ENCODE measurements around the gene CNGA1.

The CNGA1 gene

DNA sequence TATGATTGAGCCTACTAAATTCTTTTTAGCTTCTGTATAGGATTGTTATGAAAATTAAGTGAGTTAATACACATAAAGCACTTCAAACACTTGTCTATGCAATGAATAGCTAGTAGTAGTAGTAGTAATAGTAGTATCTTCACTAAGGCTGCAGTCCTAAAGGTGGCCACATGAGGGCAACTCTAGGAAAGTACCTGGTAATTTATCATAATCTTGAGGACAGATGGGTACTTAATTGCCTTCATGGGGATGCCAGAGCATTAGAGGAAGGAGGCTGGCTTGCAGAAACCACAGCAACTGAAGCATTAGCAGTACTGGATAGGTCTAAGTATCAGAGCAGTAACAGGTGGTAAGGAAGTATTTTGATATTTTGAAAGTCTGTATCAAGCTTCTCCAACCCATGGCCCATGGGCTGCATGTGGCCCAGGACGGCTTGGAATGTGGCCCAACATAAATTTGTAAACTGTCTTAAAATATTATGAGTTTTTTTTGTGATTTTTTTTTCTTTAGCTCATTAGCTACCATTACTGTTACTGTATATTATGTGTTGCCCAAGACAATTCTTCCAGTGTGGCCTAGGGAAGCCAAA, 17.4 kb upstream of the CNGA1 start:
- DNase-seq (ENCODE audit: extremely low spot score), result no peak
- ChIA-PET CTCF (interaction anchor here (0.8 to 8.5 kb wide), 16 partner anchors 9 to 179 kb away, joined by 3 to 172 read pairs (median 5); no protein-coding TSS in a partner anchor), POLR2A (no interaction called here)
- TF ChIP-seq, protein P1, sequence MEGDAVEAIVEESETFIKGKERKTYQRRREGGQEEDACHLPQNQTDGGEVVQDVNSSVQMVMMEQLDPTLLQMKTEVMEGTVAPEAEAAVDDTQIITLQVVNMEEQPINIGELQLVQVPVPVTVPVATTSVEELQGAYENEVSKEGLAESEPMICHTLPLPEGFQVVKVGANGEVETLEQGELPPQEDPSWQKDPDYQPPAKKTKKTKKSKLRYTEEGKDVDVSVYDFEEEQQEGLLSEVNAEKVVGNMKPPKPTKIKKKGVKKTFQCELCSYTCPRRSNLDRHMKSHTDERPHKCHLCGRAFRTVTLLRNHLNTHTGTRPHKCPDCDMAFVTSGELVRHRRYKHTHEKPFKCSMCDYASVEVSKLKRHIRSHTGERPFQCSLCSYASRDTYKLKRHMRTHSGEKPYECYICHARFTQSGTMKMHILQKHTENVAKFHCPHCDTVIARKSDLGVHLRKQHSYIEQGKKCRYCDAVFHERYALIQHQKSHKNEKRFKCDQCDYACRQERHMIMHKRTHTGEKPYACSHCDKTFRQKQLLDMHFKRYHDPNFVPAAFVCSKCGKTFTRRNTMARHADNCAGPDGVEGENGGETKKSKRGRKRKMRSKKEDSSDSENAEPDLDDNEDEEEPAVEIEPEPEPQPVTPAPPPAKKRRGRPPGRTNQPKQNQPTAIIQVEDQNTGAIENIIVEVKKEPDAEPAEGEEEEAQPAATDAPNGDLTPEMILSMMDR (IDR thresholded peaks at IDR 0.05; ENCODE audit: control extremely low read depth, extremely low read depth, low read depth, missing control alignments), result peak; percentile 48

DNA sequence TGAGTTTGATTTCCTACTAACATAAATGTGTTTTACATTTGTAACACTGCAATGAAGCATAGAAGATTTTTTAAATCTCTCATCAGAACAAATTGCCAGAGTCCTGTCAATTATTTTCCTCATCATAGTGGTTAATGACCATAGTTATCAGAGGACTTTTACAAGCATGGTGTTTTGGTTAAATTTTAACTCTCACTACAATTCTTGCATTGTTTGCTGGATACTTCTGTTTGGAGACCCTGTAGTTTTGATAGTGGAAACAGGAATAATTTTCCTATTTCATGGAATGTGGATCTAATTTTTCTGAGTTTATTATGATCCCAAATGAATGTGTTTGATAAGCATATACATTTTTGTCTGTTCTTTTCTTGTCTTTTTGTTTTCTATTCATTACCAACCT, 16.9 kb upstream of the CNGA1 start:
- ChIA-PET CTCF (interaction anchor here (0.8 to 8.5 kb wide), 13 partner anchors 9 to 179 kb away, joined by 3 to 172 read pairs (median 8); no protein-coding TSS in a partner anchor), POLR2A (no interaction called here)
- TF ChIP-seq, protein P1 (IDR thresholded peaks at IDR 0.05; ENCODE audit: control extremely low read depth, extremely low read depth, low read depth, missing control alignments), result no peak
- no peak for DNase-seq (ENCODE audit: extremely low spot score)

DNA sequence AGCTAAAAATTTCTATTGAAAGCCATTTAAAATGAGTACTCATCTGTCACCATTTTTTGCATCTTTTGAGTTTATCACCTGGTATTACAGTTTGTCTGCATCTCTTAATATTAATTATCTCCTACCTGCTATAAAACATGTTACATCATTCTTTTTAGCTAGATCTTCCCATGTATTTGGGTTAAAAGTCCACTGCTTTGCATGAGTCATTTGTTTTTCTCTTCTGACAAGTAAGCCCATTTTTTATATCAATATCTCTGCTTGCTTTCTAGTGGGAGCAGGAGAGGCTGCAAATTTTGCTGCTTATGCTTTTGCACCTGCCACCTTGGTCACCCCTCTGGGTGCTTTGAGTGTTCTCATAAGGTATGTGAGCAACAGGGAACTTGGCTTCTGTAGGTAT, 16.2 kb upstream of the CNGA1 start:
- ChIA-PET POLR2A (no interaction called here), CTCF (interaction anchor here (1.0 to 8.5 kb wide), 8 partner anchors 8 to 64 kb away, joined by 3 to 172 read pairs (median 7); no protein-coding TSS in a partner anchor)
- no peak for DNase-seq (ENCODE audit: extremely low spot score)
- TF ChIP-seq, protein P1 (IDR thresholded peaks at IDR 0.05; ENCODE audit: control extremely low read depth, extremely low read depth, low read depth, missing control alignments), result no peak

DNA sequence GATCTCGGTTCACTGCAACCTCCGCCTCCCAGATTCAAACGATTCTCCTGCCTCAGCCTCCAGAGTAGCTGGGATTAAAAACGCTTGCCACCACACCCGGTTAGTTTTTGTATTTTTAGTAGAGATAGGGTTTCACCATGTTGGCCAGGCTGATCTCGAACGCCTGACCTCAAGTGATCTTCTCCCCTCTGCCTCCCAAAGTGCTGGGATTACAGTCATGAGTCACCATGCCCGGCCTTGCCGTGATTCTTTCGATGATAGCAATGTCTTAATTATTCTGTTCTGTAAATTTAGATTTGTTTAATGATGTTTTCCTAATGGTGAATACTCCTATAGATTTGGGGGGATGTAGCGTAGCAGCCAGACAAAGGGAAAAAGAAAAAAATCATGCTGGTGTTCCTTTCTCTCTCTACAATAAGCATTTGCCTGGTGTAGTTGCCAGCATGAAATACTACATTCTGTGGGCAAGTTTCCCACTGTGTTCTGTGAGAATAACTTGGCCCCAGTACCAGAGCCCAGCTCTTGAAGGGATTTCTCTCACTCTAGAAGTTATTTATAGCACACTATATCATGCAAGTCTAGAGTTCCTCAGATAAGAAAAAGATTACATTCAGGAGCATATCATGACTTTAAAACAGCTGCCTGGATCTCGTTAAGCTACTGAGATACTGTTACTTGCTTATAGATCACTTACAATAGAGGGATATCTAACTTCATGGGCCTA, 15.5 kb upstream of the CNGA1 start:
- ChIA-PET POLR2A (no interaction called here), CTCF (interaction anchor here (0.9 to 8.5 kb wide), 8 partner anchors 13 to 65 kb away, joined by 3 to 172 read pairs (median 4); no protein-coding TSS in a partner anchor)
- DNase-seq (ENCODE audit: extremely low spot score), result no peak
- TF ChIP-seq, protein P1 (IDR thresholded peaks at IDR 0.05; ENCODE audit: control extremely low read depth, extremely low read depth, low read depth, missing control alignments), result no peak

DNA sequence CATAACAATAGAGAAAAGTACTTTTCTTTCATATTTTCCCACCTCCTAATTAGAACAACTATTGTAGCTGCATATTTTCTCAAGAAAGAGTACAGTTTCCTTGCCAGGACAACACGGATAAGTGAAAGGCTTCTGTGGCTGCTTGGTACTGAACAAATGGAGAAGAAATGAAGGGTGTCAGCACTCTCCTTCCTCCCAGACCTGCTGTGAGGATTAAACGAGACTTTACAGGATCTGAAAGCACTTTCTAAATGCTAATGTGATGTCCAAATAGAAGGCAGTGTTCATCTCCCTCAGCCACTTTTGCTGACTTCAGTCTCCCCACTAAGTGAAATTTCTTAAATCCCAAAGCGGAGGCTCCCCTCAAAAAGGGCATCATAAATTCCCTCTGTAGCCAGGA, 14.0 kb upstream of the CNGA1 start:
- POLR2A ChIA-PET, result no interaction called here
- TF ChIP-seq, protein P1 (IDR thresholded peaks at IDR 0.05; ENCODE audit: control extremely low read depth, extremely low read depth, low read depth, missing control alignments), result no peak
- CTCF ChIA-PET, result interaction anchor here (1.7 to 8.5 kb wide), 4 partner anchors 10 to 67 kb away, joined by 3 to 172 read pairs (median 8); no protein-coding TSS in a partner anchor
- no peak for DNase-seq (ENCODE audit: extremely low spot score)

DNA sequence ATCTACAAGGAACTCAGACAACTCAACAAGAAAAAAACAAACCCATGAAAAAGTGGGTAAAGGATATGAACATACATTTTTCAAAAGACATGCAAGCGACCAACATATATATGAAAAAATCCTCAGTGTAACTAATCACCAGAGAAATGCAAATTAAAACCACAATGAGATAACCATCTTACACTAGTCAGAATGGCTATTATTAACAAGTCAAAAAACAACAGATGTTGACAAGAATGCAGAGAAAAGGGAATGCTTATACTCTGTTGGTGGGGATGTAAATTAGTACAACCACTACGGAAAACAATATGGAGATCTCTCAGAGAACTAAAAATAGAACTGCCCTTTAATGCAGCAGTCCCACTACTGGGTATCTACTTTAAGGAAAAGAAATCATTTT, 12.2 kb upstream of the CNGA1 start:
- ChIA-PET CTCF (interaction anchor here (1.6 to 8.5 kb wide), 3 partner anchors 10 to 17 kb away, joined by 8 to 172 read pairs (median 11); no protein-coding TSS in a partner anchor), POLR2A (no interaction called here)
- no peak for DNase-seq (ENCODE audit: extremely low spot score)
- TF ChIP-seq, protein P1 (IDR thresholded peaks at IDR 0.05; ENCODE audit: control extremely low read depth, extremely low read depth, low read depth, missing control alignments), result no peak
